IMR-90 (cell line): Measurements from ENCODE around the gene TRPM3. TPM values are rescaled to one million over a fixed set of nuclear protein-coding genes. Genes with fewer than 3 reads are reported as not detected.

ENCODE experiments used
- ATAC-seq: fragments of 200-7000 bp; cut with Tn5 transposase; 2 replicates; pipeline ENCODE4 v1.9.1; 2020; ENCODE audit warnings: low read depth, mild to moderate bottlenecking, moderate library complexity
- BruUV-seq: library from RNA; stranded (reverse); fragments of 400-500 nt; replicated peaks from 2 replicates; lab custom pipeline; 2021; lab: Mats Ljungman, UMichigan
- CTCF ChIA-PET: fragments of 300-600 bp; formaldehyde crosslinking; extraction: SDS; loops from one replicate; lab custom pipeline; 2021; ENCODE audit warnings: antibody characterized with exemption; lab: Yijun Ruan, JAX
- POLR2A ChIA-PET: fragments of 300-600 bp; sonication (Branson Sonifier 250); formaldehyde crosslinking; loops from one replicate; lab custom pipeline; 2022; ENCODE audit warnings: antibody characterized with exemption; ENCODE audit not compliant: unreplicated experiment; lab: Charles Lee
- DNase-seq: peaks from one replicate; pipeline ENCODE4 v3.0.0; 2013
- H2AFZ ChIP-seq: replicated peaks from 2 replicates; pipeline ENCODE3; 2013; ENCODE audit warnings: low read length, mild to moderate bottlenecking; ENCODE audit not compliant: poor library complexity
- H2AK5ac ChIP-seq: 2 replicates; pipeline ENCODE4 v1.6.1; 2013; ENCODE audit warnings: low read depth, low read length, inconsistent platforms
- H2AK9ac ChIP-seq: replicated peaks from 2 replicates; pipeline ENCODE3; 2013; ENCODE audit warnings: mild to moderate bottlenecking, low read depth, low read length, moderate library complexity; ENCODE audit not compliant: poor library complexity
- H2BK120ac ChIP-seq: 2 replicates; pipeline ENCODE4 v1.6.1; 2013; ENCODE audit warnings: low read depth, low read length, inconsistent platforms
- H2BK15ac ChIP-seq: 3 replicates; pipeline ENCODE4 v1.6.1; 2013; ENCODE audit warnings: low read depth, low read length, inconsistent platforms
- H2BK20ac ChIP-seq: 2 replicates; pipeline ENCODE4 v1.6.1; 2013; ENCODE audit warnings: low read depth, mild to moderate bottlenecking, inconsistent platforms, low read length, moderate library complexity
- H2BK5ac ChIP-seq: 2 replicates; pipeline ENCODE4 v1.6.1; 2013; ENCODE audit warnings: mild to moderate bottlenecking, low read depth, low read length, inconsistent platforms; ENCODE audit not compliant: poor library complexity, severe bottlenecking
- H3K14ac ChIP-seq: replicated peaks from 2 replicates; pipeline ENCODE4 v1.6.1; 2013; ENCODE audit warnings: low read depth, low read length, inconsistent platforms
- H3K18ac ChIP-seq: 2 replicates; pipeline ENCODE4 v1.6.1; 2013; ENCODE audit warnings: low read depth, low read length, control low read depth
- H3K23ac ChIP-seq: 2 replicates; pipeline ENCODE4 v1.6.1; 2013; ENCODE audit warnings: low read depth, low read length, inconsistent platforms
- H3K27ac ChIP-seq: 2 replicates; pipeline ENCODE4 v1.5.1; 2013; ENCODE audit warnings: mild to moderate bottlenecking, control low read depth, low read length; ENCODE audit not compliant: insufficient read depth
- H3K27me3 ChIP-seq: 2 replicates; pipeline ENCODE4 v1.6.1; 2013; ENCODE audit warnings: low read length; ENCODE audit not compliant: control insufficient read depth, insufficient read depth
- H3K36me3 ChIP-seq: 2 replicates; pipeline ENCODE4 v1.6.1; 2013; ENCODE audit warnings: low read length, mixed read lengths; ENCODE audit not compliant: control insufficient read depth, insufficient read depth
- H3K4ac ChIP-seq: 2 replicates; pipeline ENCODE4 v1.6.1; 2013; ENCODE audit warnings: low read depth, low read length, inconsistent platforms
- H3K4me1 ChIP-seq: 2 replicates; pipeline ENCODE4 v1.6.1; 2013; ENCODE audit warnings: low read length, mixed read lengths; ENCODE audit not compliant: control insufficient read depth, insufficient read depth
- H3K4me2 ChIP-seq: 2 replicates; pipeline ENCODE4 v1.6.1; 2013; ENCODE audit warnings: low read depth, mild to moderate bottlenecking, control low read depth, low read length, moderate library complexity
- H3K4me3 ChIP-seq: 2 replicates; pipeline ENCODE4 v1.5.1; 2013; ENCODE audit warnings: low read depth, mild to moderate bottlenecking, control low read depth, low read length, moderate library complexity; ENCODE audit not compliant: insufficient read depth
- H3K56ac ChIP-seq: 2 replicates; pipeline ENCODE4 v1.6.1; 2013; ENCODE audit warnings: low read length, inconsistent platforms; ENCODE audit not compliant: insufficient read depth; ENCODE audit errors: extremely low read depth
- H3K79me1 ChIP-seq, 2 experiments: 2 replicates each; pipeline ENCODE4 v1.6.1; 2013; ENCODE audit warnings: low read length in 2 of 2, inconsistent platforms in 1 of 2, low read depth in 1 of 2
- H3K9ac ChIP-seq: 2 replicates; pipeline ENCODE4 v1.6.1; 2013; ENCODE audit warnings: low read depth, low read length, control low read depth
- H3K9me1 ChIP-seq: 2 replicates; pipeline ENCODE4 v1.6.1; 2013; ENCODE audit warnings: low read length, inconsistent platforms; ENCODE audit not compliant: insufficient read depth
- H3K9me3 ChIP-seq: 2 replicates; pipeline ENCODE4 v1.6.1; 2013; ENCODE audit warnings: low read length; ENCODE audit not compliant: control insufficient read depth, insufficient read depth
- H4K20me1 ChIP-seq: 2 replicates; pipeline ENCODE4 v1.6.1; 2013; ENCODE audit warnings: low read length, inconsistent platforms; ENCODE audit not compliant: insufficient read depth
- H4K5ac ChIP-seq: 2 replicates; pipeline ENCODE4 v1.6.1; 2013; ENCODE audit warnings: mild to moderate bottlenecking, low read depth, low read length, control low read depth
- H4K8ac ChIP-seq, 2 experiments: 2 replicates each; pipeline ENCODE4 v1.6.1; 2013; ENCODE audit warnings: low read depth in 2 of 2, low read length in 2 of 2, control low read depth in 1 of 2, inconsistent platforms in 1 of 2
- H4K91ac ChIP-seq: 2 replicates; pipeline ENCODE4 v1.6.1; 2013; ENCODE audit warnings: low read depth, low read length, inconsistent platforms; ENCODE audit not compliant: insufficient read depth
- RFX5 ChIP-seq: IDR thresholded peaks from 2 replicates; pipeline ENCODE4 v1.8.0; 2012; ENCODE audit warnings: low read depth, mild to moderate bottlenecking, low read length, moderate library complexity
- WGBS, 2 experiments: methylation state at CpG; one replicate each; pipeline versions ENCODE4 v1.1.5 to v1.1.7; 2013; ENCODE audit warnings: missing lambda C conversion rate in 2 of 2; ENCODE audit not compliant: insufficient read length in 1 of 2; ENCODE audit errors: extremely low coverage in 2 of 2; 5-methylcytosine and 5-hydroxymethylcytosine counted together
- dilution Hi-C: fragments of 300-500 bp; cut with HindIII; formaldehyde crosslinking; loops from one replicate; pipeline ENCODE4 v1.14.3; 2018; ENCODE audit warnings: low sequenced_read_pairs; ENCODE audit not compliant: unreplicated experiment
- in situ Hi-C: fragments of 300-500 bp; cut with MboI; formaldehyde crosslinking; loops from 3 replicates; pipeline ENCODE4 v1.14.3; 2019; ENCODE audit warnings: low sequenced_read_pairs, inconsistent platforms, mixed read lengths
- intact Hi-C: fragments of 100-400 bp; cut with micrococcal nuclease; formaldehyde crosslinking; loops from 2 replicates; pipeline ENCODE4 v1.10.0; 2022
- polyA plus RNA-seq, 3 experiments: library from polyadenylated mRNA; depleted of rRNA; stranded (reverse); fragments of >200 nt; gene quantifications; 2 replicates each; pipeline ENCODE4 v1.2.3, GENCODE V29; 2012; ENCODE audit warnings: low replicate concordance in 1 of 3
- total RNA-seq: library from RNA; depleted of rRNA; stranded (reverse); fragments of >200 nt; gene quantifications from 2 replicates; pipeline ENCODE4 v1.2.3, GENCODE V29; 2012

TRPM3 gene
- total and polyA plus RNA-seq, 2 of the 4 experiments (the other 2 are of a cell fraction), result not detected

- in situ Hi-C loops, result no loop called here
- H3K4ac ChIP-seq, result no peak overlapping the region
- H3K9me1 ChIP-seq, result no peaks in the 10 kb centered on the region
- no peak overlapping the region for H2BK120ac ChIP-seq
- no peaks in the 10 kb centered on the region for H3K36me3 ChIP-seq
- H4K5ac ChIP-seq, result no peak overlapping the region
- H3K27ac ChIP-seq, result no peak overlapping the region
- H3K27me3 ChIP-seq, result no peaks in the 10 kb centered on the region
- no peak overlapping the region for H3K4me3 ChIP-seq
- no peak overlapping the region for H3K9ac ChIP-seq
- H2AFZ ChIP-seq, result no peak overlapping the region
- intact Hi-C loops, result no loop called here
- no peak overlapping the region for H2BK5ac ChIP-seq
- H3K23ac ChIP-seq, result no peak overlapping the region
- no peak for DNase-seq
- no peaks in the 10 kb centered on the region for H4K20me1 ChIP-seq
- ChIA-PET POLR2A (no interaction called here), CTCF (no interaction called here)
- no CpG with 5 or more reads among the region's 3 CpGs for WGBS, 2 experiments
- H2AK9ac ChIP-seq, result no peak overlapping the region
- H3K18ac ChIP-seq, result no peak overlapping the region
- no peak overlapping the region for H2BK20ac ChIP-seq
- no peaks in the 10 kb centered on the region for H3K4me1 ChIP-seq
- TF ChIP-seq RFX5, result no peak
- no TSS peak for BruUV-seq
- no peak overlapping the region for H2BK15ac ChIP-seq
- no peak overlapping the region for H3K4me2 ChIP-seq
- dilution Hi-C loops, result no loop called here
- H3K14ac ChIP-seq, result no peak overlapping the region
- H2AK5ac ChIP-seq, result no peak overlapping the region
- H4K91ac ChIP-seq, result no peak overlapping the region
- no peak for ATAC-seq
- H3K79me1 ChIP-seq, result no peaks in the 10 kb centered on the region
- H3K56ac ChIP-seq, result no peak overlapping the region
- H3K9me3 ChIP-seq, result no peaks in the 10 kb centered on the region
- H4K8ac ChIP-seq, result no peak overlapping the region
Measured at GRCh38 chr9:70772601-70773000, 348.8 kb downstream of the TRPM3 start.
